Sigmoid colon (tissue), 7 donors: ENCODE results near the gene IER5. TPM values are rescaled to one million over a fixed set of nuclear protein-coding genes. Genes with fewer than 3 reads are reported as not detected.

ENCODE experiments used
- DNase-seq: peaks from one replicate; pipeline ENCODE4 v3.0.0-alpha.2; 2019
- H3K27ac ChIP-seq, 4 donors: fragments of 200-600 bp; sonication (generic); one replicate each; pipeline ENCODE4 v1.5.1; 2016 to 2019; ENCODE audit warnings: mild to moderate bottlenecking in 1 of 4
- H3K27me3 ChIP-seq, 3 donors: fragments of 200-600 bp; sonication (generic); one replicate each; pipeline ENCODE4 v1.5.1; 2019; ENCODE audit warnings: mild to moderate bottlenecking in 1 of 3
- H3K36me3 ChIP-seq, 4 donors: fragments of 200-600 bp; sonication (generic); one replicate each; pipeline ENCODE4 v1.5.1; 2016 to 2019
- H3K4me1 ChIP-seq, 4 donors: fragments of 200-600 bp; sonication (generic); one replicate each; pipeline ENCODE4 v1.5.1; 2017 to 2019
- H3K4me3 ChIP-seq, 4 donors: fragments of 200-600 bp; sonication (generic); one replicate each; pipeline ENCODE4 v1.5.1; 2017 to 2019; ENCODE audit warnings: mild to moderate bottlenecking in 2 of 4, moderate library complexity in 1 of 4
- H3K9me3 ChIP-seq, 4 donors: fragments of 200-600 bp in 3 of 4; sonication (generic) in 3 of 4; one replicate each; pipeline versions ENCODE4 v1.5.1 to v1.6.1; 2013 to 2019
- CTCF ChIP-seq, 4 experiments: fragments of 450-650 bp in 3 of 4; fragments of 200-600 bp in 1 of 4; IDR thresholded peaks; one replicate each; pipeline ENCODE4 v1.5.1; 2016 to 2019; ENCODE audit warnings: antibody characterized with exemption in 4 of 4, mild to moderate bottlenecking in 3 of 4, moderate library complexity in 2 of 4
- EP300 ChIP-seq, 4 donors: sonication (generic); formaldehyde crosslinking; IDR thresholded peaks; one replicate each; pipeline ENCODE4 v1.6.1; 2017; ENCODE audit warnings: antibody characterized with exemption in 4 of 4
- POLR2A ChIP-seq, 2 donors: fragments of 450-650 bp; IDR thresholded peaks; one replicate each; pipeline ENCODE4 v1.6.1; 2016; ENCODE audit warnings: antibody characterized with exemption in 2 of 2, mild to moderate bottlenecking in 2 of 2, moderate library complexity in 2 of 2
- POLR2AphosphoS5 ChIP-seq, 4 donors: sonication (generic); formaldehyde crosslinking; IDR thresholded peaks; one replicate each; pipeline ENCODE4 v1.6.1; 2017; ENCODE audit warnings: antibody characterized with exemption in 4 of 4
- WGBS, 2 donors: extraction: QIAGEN DNeasy Blood & Tissue Kit; methylation state at CpG; one replicate each; pipeline ENCODE4 v1.1.7; 2013; 5-methylcytosine and 5-hydroxymethylcytosine counted together
- intact Hi-C: fragments of 100-400 bp; cut with DNase I; formaldehyde crosslinking; loops from one replicate; pipeline ENCODE4 v1.15.1; 2023
- polyA plus RNA-seq, 3 donors: library from polyadenylated mRNA; stranded (reverse); fragments of 200-250 nt; gene quantifications; one replicate each; pipeline ENCODE4 v1.2.3, GENCODE V29; 2013
- total RNA-seq, 4 donors: library from RNA; depleted of rRNA; stranded (reverse); fragments of >200 nt; gene quantifications; one replicate each; pipeline ENCODE4 v1.1.0, GENCODE V29; 2016
- donor health status: healthy with polysubstance abuse.
- donor health status: Bipolar disorder and iron deficiency.
- donor health status: healthy.

IER5 gene
- total and polyA plus RNA-seq, 7 donors: 7.7 to 11.7 (median 9.6) TPM

DNA sequence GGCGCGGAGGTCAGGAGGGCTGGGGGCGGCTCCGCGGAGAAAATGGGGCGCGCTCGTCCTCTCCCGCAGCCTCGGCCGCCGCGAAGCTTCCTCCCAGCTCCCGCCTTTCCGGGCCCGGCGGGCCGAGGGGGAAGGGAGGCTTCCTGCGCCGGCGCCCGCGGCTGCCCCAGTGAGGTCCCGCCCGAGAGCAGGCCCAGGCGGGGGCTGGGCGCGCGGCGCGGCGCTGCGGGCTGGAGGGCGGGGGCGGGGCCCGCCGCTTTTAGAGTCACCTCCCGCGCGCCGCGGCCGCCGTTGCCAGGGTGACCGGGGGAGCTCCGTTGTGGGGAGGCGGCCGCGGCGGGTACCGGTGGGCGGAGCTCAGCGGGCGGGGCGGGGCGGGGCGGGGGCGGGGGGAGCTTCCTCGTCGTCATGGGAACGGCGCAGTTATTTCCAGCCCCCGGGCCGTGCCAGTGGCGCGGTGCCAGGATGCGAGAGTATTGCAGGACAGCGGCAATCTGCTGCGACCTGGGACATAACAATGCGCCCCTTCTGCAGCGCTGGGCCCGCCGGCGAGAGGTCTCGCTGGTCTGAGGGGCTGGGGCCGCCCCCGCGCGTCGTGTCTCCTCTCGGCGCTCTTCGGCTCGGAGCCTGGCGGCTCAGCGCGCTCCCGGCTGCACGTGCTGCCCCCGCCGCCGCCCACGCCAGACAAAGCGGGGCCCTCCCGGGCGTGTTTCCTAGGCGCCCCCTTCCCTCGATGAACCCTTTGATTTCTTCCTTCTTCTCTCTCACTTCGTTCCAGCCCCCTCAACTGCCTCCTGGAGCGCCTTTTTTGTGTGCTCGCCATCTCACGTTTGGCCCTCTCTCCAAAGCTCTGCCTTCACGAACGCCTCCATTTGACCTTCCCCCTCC lies 16.9 kb downstream of the IER5 start:
- no peaks in the 10 kb centered on the region for H3K36me3 ChIP-seq
- H3K27me3 ChIP-seq: no peaks in the 10 kb centered on the region
- WGBS, 2 donors: 2% methylated on average over 104 of the region's 104 CpGs
- intact Hi-C loops: loop anchor here (2.0 to 5.0 kb wide), 2 partner anchors 15 to 37 kb away; no protein-coding TSS in a partner anchor
- TF ChIP-seq EP300 (IDR thresholded peaks at IDR 0.05) (no peak), CTCF (IDR thresholded peaks at IDR 0.05) (no peak), POLR2A (IDR thresholded peaks at IDR 0.05) (peak; percentile 82 to 87), POLR2AphosphoS5 (IDR thresholded peaks at IDR 0.05) (peak; percentile 56 to 86 (median 84))
- H3K27ac ChIP-seq: peak overlapping the region; percentile 88 to 92 (median 90)
- H3K4me3 ChIP-seq: peak overlapping the region; percentile 51 to 80 (median 70)
- no peaks in the 10 kb centered on the region for H3K9me3 ChIP-seq
- peaks cover 0 to 24% (median 18%) of the 10 kb centered on the region in 4 donors for H3K4me1 ChIP-seq
- DNase-seq: peak; percentile 98

GRCh38 chr1:181106022-181106312 lies 17.5 kb downstream of the IER5 start:
- H3K36me3 ChIP-seq: no peaks in the 10 kb centered on the region
- intact Hi-C loops: loop anchor here (5.0 kb wide), 1 partner anchor 36 kb away; no protein-coding TSS in a partner anchor
- no peak for DNase-seq
- 64 to 72% methylated on average over 3 of the region's 3 CpGs for WGBS, 2 donors
- peak overlapping the region in 3 of 4 donors; percentile 69 to 80 (median 70) for H3K4me3 ChIP-seq
- peak overlapping the region; percentile 79 to 92 (median 90) for H3K27ac ChIP-seq
- TF ChIP-seq POLR2AphosphoS5 (IDR thresholded peaks at IDR 0.05) (no peak), EP300 (IDR thresholded peaks at IDR 0.05) (no peak), CTCF (IDR thresholded peaks at IDR 0.05) (no peak), POLR2A (IDR thresholded peaks at IDR 0.05) (no peak)
- no peaks in the 10 kb centered on the region for H3K27me3 ChIP-seq
- H3K4me1 ChIP-seq: peaks cover 0 to 24% (median 18%) of the 10 kb centered on the region in 4 donors
- no peaks in the 10 kb centered on the region for H3K9me3 ChIP-seq

DNA sequence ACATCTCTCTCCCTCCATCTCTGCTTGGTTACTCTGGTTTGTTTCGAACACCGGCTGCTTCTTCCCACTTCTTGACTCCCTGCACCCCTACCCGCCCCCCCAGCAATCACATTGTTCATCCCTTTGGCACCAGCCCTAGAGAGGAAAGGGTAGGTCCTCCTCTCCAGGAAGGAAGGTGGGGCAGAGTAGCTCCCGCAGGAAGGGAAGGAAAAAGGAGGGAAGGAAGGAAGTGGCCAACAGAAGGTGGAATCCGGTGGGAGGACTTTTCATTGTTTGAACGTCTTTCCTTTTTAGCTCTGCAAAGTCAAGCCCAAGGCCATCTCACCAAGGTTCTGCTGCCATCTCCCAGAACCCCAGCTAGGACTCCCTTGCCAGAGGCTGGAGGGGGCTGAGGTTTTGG lies 18.0 kb downstream of the IER5 start:
- Histone ChIP-seq H3K4me3 (no peak overlapping the region), H3K27ac (peak overlapping the region in 3 of 4 donors; percentile 89 to 92 (median 91)), H3K27me3 (no peaks in the 10 kb centered on the region), H3K9me3 (no peaks in the 10 kb centered on the region), H3K36me3 (no peaks in the 10 kb centered on the region), H3K4me1 (peaks cover 0 to 24% (median 18%) of the 10 kb centered on the region in 4 donors)
- intact Hi-C loops: loop anchor here (5.0 kb wide), 1 partner anchor 36 kb away; no protein-coding TSS in a partner anchor
- WGBS, 2 donors: 73 to 81% methylated on average over 6 of the region's 6 CpGs
- DNase-seq: no peak
- TF ChIP-seq POLR2AphosphoS5 (IDR thresholded peaks at IDR 0.05): no peak
- TF ChIP-seq CTCF (IDR thresholded peaks at IDR 0.05): no peak
- TF ChIP-seq POLR2A (IDR thresholded peaks at IDR 0.05): no peak
- no peak for TF ChIP-seq EP300 (IDR thresholded peaks at IDR 0.05)

DNA sequence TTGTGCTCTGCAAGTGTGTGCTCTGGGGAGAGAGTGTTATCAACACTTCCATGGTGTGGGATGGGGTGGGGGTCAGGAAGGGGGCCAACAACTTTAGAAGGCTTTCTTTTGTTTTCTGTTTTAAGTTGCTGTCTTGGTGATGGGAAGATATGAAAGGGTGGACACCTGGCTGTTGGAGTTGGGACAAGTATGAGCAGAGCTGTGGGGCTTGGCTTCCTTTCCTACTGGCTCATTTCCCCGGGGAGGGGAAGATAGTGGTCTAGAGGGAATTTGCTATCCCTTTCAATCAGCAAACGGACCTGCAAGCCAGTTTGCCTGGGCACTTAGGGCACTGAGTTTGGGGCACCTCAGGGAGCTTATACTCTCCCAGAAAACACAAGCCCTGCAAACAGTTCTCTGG lies 19.2 kb downstream of the IER5 start:
- H3K4me3 ChIP-seq: no peak overlapping the region
- no peak for TF ChIP-seq CTCF (IDR thresholded peaks at IDR 0.05)
- no peak for TF ChIP-seq POLR2AphosphoS5 (IDR thresholded peaks at IDR 0.05)
- TF ChIP-seq POLR2A (IDR thresholded peaks at IDR 0.05): no peak
- TF ChIP-seq EP300 (IDR thresholded peaks at IDR 0.05): no peak
- no peak for DNase-seq
- H3K27me3 ChIP-seq: no peaks in the 10 kb centered on the region
- H3K9me3 ChIP-seq: no peaks in the 10 kb centered on the region
- intact Hi-C loops: loop anchor here (5.0 kb wide), 1 partner anchor 35 kb away; no protein-coding TSS in a partner anchor
- no peak overlapping the region for H3K27ac ChIP-seq
- no peaks in the 10 kb centered on the region for H3K36me3 ChIP-seq
- H3K4me1 ChIP-seq: peaks cover 0 to 31% (median 25%) of the 10 kb centered on the region in 4 donors
- 61 to 70% methylated on average over 2 of the region's 2 CpGs for WGBS, 2 donors
